OCI-LY7 (cell line): ENCODE measurements around the gene PGA5. TPM values are rescaled to one million over a fixed set of nuclear protein-coding genes. Genes with fewer than 3 reads are reported as not detected.
"Not testable (repeated sequence)": the region's sequence is repeated elsewhere in the genome, so short reads cannot be mapped to it uniquely, and the experiment has no call there.

Experiments used
- Bru-seq: library from RNA; stranded (reverse); fragments of 400-500 nt; gene quantifications from one replicate; lab custom pipeline; 2021; lab: Mats Ljungman, UMichigan
- BruChase-seq, 2 experiments: library from RNA; stranded (reverse); fragments of 400-500 nt; gene quantifications; one replicate each; lab custom pipeline; 2021; lab: Mats Ljungman, UMichigan
- BruUV-seq: library from RNA; stranded (reverse); fragments of 400-500 nt; replicated peaks from 2 replicates; lab custom pipeline; 2021; lab: Mats Ljungman, UMichigan
- CTCF ChIA-PET: fragments of 300-600 bp; sonication (Branson Sonifier 250); formaldehyde crosslinking; loops from one replicate; lab custom pipeline; 2022; ENCODE audit warnings: antibody characterized with exemption; ENCODE audit not compliant: unreplicated experiment; lab: Charles Lee
- POLR2A ChIA-PET: fragments of 300-600 bp; sonication (Branson Sonifier 250); formaldehyde crosslinking; loops from one replicate; lab custom pipeline; 2022; ENCODE audit warnings: antibody characterized with exemption; lab: Charles Lee
- DNase-seq: peaks from one replicate; pipeline ENCODE4 v3.0.0-alpha.2; 2015; ENCODE audit warnings: low spot score
- H2AFZ ChIP-seq: fragments of 200-600 bp; sonication (generic), shearing (Covaris generic); 2 replicates; pipeline ENCODE4 v1.6.1; 2014; ENCODE audit warnings: mild to moderate bottlenecking, antibody characterized with exemption, low read length, moderate library complexity
- H3K27ac ChIP-seq: fragments of 200-600 bp; sonication (generic); 2 replicates; pipeline ENCODE4 v1.5.1; 2014; ENCODE audit warnings: mixed run types, low read depth, mild to moderate bottlenecking, moderate library complexity, low read length, inconsistent platforms; ENCODE audit not compliant: poor library complexity, severe bottlenecking
- H3K36me3 ChIP-seq: fragments of 200-600 bp; sonication (generic); 2 replicates; pipeline ENCODE4 v1.6.1; 2014; ENCODE audit warnings: mild to moderate bottlenecking, antibody characterized with exemption, low read length, moderate library complexity, mixed read lengths; ENCODE audit not compliant: insufficient read depth
- H3K4me1 ChIP-seq: fragments of 200-600 bp; sonication (generic); 2 replicates; pipeline ENCODE4 v1.5.1; 2014; ENCODE audit warnings: mild to moderate bottlenecking, low read length; ENCODE audit not compliant: insufficient read depth, poor library complexity, severe bottlenecking
- H3K4me2 ChIP-seq: fragments of 200-600 bp; sonication (generic); 2 replicates; pipeline ENCODE4 v1.6.1; 2014; ENCODE audit warnings: mild to moderate bottlenecking, low read length
- H3K4me3 ChIP-seq: fragments of 200-600 bp; sonication (generic); 2 replicates; pipeline ENCODE4 v1.5.1; 2014; ENCODE audit warnings: mild to moderate bottlenecking, low read depth, low read length; ENCODE audit not compliant: poor library complexity, severe bottlenecking
- H3K79me2 ChIP-seq: fragments of 200-600 bp; sonication (generic); 2 replicates; pipeline ENCODE4 v1.6.1; 2016; ENCODE audit warnings: low read depth, mild to moderate bottlenecking, low read length, moderate library complexity, mixed read lengths; ENCODE audit not compliant: insufficient read depth
- H3K9me2 ChIP-seq: fragments of 200-600 bp; sonication (generic); 2 replicates; pipeline ENCODE4 v1.6.1; 2016; ENCODE audit warnings: mild to moderate bottlenecking, low read length, mixed read lengths; ENCODE audit not compliant: insufficient read depth
- H3K9me3 ChIP-seq: fragments of 200-600 bp; sonication (generic); 2 replicates; pipeline ENCODE4 v1.6.1; 2014; ENCODE audit warnings: mild to moderate bottlenecking, mixed run types, low read length, mixed read lengths
- H4K20me1 ChIP-seq: fragments of 200-600 bp; sonication (generic); 2 replicates; pipeline ENCODE4 v1.6.1; 2014; ENCODE audit warnings: mild to moderate bottlenecking, antibody characterized with exemption, low read length, moderate library complexity, mixed read lengths; ENCODE audit not compliant: insufficient read depth
- EZH2phosphoT487 ChIP-seq: fragments of 200-600 bp; sonication (generic); IDR thresholded peaks from 2 replicates; pipeline ENCODE4 v1.6.1; 2018; ENCODE audit warnings: low read depth, borderline replicate concordance, mild to moderate bottlenecking, mixed run types, antibody characterized with exemption, low read length, moderate library complexity, mixed read lengths
- intact Hi-C: fragments of 100-400 bp; cut with micrococcal nuclease; formaldehyde crosslinking; loops from one replicate; pipeline ENCODE4 v1.10.0; 2022; ENCODE audit not compliant: unreplicated experiment
- long read RNA-seq: library from polyadenylated mRNA; stranded (forward); transcript quantifications from one replicate; pipeline ENCODE4 v2.0.0, GENCODE V29; 2022
- total RNA-seq, 2 experiments: library from RNA; depleted of rRNA in 1 of 2; stranded (reverse); fragments of >200 nt in 1 of 2; shearing (Covaris generic) in 1 of 2; gene quantifications; 2 replicates each; pipeline ENCODE4 v1.2.3, GENCODE V29; 2014 to 2022
- TF ChIP-seq, protein P1 (sequence below): fragments of 200-600 bp; sonication (generic); conservative IDR thresholded peaks from 2 replicates; pipeline ENCODE4 v1.5.1; 2014; ENCODE audit warnings: mild to moderate bottlenecking, antibody characterized with exemption, low read length, moderate library complexity, mixed read lengths

PGA5 gene
- total RNA-seq (2014; rRNA removed; shearing (Covaris generic)): not detected in 2 replicates
- total RNA-seq (2022): not detected in 2 replicates
- Bru-seq, nascent RNA: not detected
- not detected for BruChase-seq, experiment 1, labeled RNA remaining after a 6-hour chase
- not detected for BruChase-seq, experiment 2, labeled RNA remaining after a 2-hour chase
- long read RNA-seq: 0 reads

DNA sequence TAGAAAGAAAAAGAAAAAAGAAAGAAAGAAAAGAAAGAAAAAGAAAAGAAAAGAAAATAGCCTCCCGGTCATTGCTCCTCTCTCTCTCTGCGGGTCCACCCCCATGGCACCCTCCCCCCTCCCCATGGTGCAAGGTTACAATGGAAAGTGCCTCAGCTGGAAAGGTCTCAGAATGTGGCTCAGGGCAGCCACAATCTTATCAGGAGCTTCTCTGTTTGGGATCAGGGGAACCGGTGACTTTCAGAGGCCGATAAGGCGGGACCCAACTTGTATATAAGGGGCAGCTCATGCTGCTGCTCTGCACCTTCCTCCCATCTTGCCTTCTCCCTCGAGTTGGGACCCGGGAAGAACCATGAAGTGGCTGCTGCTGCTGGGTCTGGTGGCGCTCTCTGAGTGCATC, at the start of gene PGA5:
Gene PGA5 (plus strand): TSS at position 301 of the 400 bp plus-strand sequence. CDS start 52 bp downstream, at position 353.
- intact Hi-C loops, H3K9me3 ChIP-seq, BruUV-seq, H3K79me2 ChIP-seq, H3K9me2 ChIP-seq, CTCF ChIA-PET, POLR2A ChIA-PET, H3K4me2 ChIP-seq, H3K36me3 ChIP-seq, H3K27ac ChIP-seq, H4K20me1 ChIP-seq, H3K4me3 ChIP-seq, H3K4me1 ChIP-seq, H2AFZ ChIP-seq, DNase-seq: not testable (repeated sequence)

DNA sequence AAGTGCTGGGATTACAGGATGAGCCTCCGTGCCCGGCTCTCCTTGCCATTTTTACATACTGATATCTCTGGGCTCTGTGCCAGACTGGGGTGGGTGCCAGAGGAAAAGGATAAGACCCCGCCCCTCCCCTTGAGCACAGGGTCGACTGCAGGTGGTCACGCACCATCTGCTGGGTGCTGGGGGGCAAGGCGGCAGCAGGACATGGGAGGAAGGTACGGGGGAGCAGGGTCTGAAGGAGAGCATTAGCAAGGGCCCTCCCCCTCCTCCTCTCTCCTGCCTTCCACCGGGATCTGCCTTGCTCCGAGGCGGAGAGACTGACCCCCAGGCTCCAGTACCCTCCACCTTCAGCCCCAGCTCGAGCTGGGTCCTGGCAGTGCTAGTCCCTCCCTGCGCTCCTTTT, 47.4 kb upstream of the PGA5 start:
- POLR2A ChIA-PET: interaction anchor here (0.6 kb wide), 1 partner anchor 18 kb away, joined by 3 read pairs; no protein-coding TSS in a partner anchor
- no peak for TF ChIP-seq EZH2phosphoT487
- TF ChIP-seq, protein P1, sequence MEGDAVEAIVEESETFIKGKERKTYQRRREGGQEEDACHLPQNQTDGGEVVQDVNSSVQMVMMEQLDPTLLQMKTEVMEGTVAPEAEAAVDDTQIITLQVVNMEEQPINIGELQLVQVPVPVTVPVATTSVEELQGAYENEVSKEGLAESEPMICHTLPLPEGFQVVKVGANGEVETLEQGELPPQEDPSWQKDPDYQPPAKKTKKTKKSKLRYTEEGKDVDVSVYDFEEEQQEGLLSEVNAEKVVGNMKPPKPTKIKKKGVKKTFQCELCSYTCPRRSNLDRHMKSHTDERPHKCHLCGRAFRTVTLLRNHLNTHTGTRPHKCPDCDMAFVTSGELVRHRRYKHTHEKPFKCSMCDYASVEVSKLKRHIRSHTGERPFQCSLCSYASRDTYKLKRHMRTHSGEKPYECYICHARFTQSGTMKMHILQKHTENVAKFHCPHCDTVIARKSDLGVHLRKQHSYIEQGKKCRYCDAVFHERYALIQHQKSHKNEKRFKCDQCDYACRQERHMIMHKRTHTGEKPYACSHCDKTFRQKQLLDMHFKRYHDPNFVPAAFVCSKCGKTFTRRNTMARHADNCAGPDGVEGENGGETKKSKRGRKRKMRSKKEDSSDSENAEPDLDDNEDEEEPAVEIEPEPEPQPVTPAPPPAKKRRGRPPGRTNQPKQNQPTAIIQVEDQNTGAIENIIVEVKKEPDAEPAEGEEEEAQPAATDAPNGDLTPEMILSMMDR: no peak
- Histone ChIP-seq H3K9me2 (no peaks in the 10 kb centered on the region), H3K36me3 (no peaks in the 10 kb centered on the region), H3K4me2 (no peak overlapping the region), H3K4me1 (no peaks in the 10 kb centered on the region), H3K4me3 (no peak overlapping the region), H3K27ac (no peak overlapping the region), H3K79me2 (no peaks in the 10 kb centered on the region), H2AFZ (no peak overlapping the region), H3K9me3 (no peaks in the 10 kb centered on the region), H4K20me1 (no peaks in the 10 kb centered on the region)
- intact Hi-C loops: no loop called here
- CTCF ChIA-PET: no interaction called here
- BruUV-seq: no TSS peak
- no peak for DNase-seq

DNA sequence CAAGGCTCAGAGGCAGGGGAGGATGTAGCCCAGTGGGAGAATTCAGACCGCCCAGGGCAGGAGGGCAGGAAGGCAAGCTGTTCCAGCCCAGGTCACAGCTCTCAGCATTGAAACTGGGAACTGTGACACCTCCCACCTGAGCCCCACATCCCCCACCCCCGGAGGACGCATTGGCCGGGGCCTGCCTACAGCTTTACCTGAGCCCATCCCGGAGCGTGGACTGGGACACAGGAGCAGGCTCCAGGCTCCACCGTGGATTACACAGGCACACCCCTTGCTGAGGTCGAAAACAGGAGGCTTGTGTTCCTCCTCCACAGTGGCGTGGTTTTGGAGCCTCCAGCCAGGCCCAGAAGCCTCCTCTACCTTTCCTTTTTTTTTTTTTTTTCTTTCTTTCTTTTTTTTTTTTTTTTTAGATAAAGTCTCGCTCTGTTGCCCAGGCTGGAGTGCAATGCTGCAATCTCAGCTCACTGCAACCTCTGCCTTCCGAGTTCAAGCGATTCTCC, 46.8 kb upstream of the PGA5 start:
- DNase-seq: no peak
- no peak overlapping the region for H3K27ac ChIP-seq
- H4K20me1 ChIP-seq: no peaks in the 10 kb centered on the region
- TF ChIP-seq, protein P1: no peak
- no peak for TF ChIP-seq EZH2phosphoT487
- H3K36me3 ChIP-seq: no peaks in the 10 kb centered on the region
- no peak overlapping the region for H3K4me2 ChIP-seq
- no peaks in the 10 kb centered on the region for H3K9me3 ChIP-seq
- no peak overlapping the region for H3K4me3 ChIP-seq
- no peaks in the 10 kb centered on the region for H3K9me2 ChIP-seq
- BruUV-seq: no TSS peak
- intact Hi-C loops: no loop called here
- ChIA-PET POLR2A (no interaction called here), CTCF (no interaction called here)
- no peaks in the 10 kb centered on the region for H3K4me1 ChIP-seq
- H3K79me2 ChIP-seq: no peaks in the 10 kb centered on the region
- H2AFZ ChIP-seq: no peak overlapping the region
